Measurements from ENCODE around the gene GJB3. TPM values are rescaled to one million over a fixed set of nuclear protein-coding genes. Genes with fewer than 3 reads are reported as not detected.

Gene GJB3
- total and polyA plus RNA-seq, 9 of the 15 experiments (the other 6 are each of a cell fraction or from before 2014, with no cell fraction given): not detected

- CTCF ChIA-PET (ENCODE audit: low intra/inter-chr PET ratio): interaction anchor here (0.7 to 1.9 kb wide), 4 partner anchors 282 to 1110 kb away, joined by 3 to 12 read pairs (median 4); no protein-coding TSS in a partner anchor
- Histone ChIP-seq H3K9ac (ENCODE audit: insufficient read depth in 1 of 2, low read depth in 2 of 2, low read length in 2 of 2) (no peak overlapping the region), H3K9me3 (replicated peaks; ENCODE audit: control insufficient read depth, insufficient read depth, low read depth, low read length) (no peaks in the 10 kb centered on the region), H4K20me1 (replicated peaks; ENCODE audit: control insufficient read depth, insufficient read depth, low read length) (peaks cover 11% of the 10 kb centered on the region), H3K4me1 (replicated peaks in 1 of 2; ENCODE audit: control insufficient read depth in 2 of 2, insufficient read depth in 2 of 2, low read length in 2 of 2) (no peaks in the 10 kb centered on the region), H2AFZ (ENCODE audit: low read depth, low read length) (no peak overlapping the region), H3K27me3 (ENCODE audit: control insufficient read depth in 2 of 2, insufficient read depth in 2 of 2, low read length in 2 of 2) (peaks cover 8 to 43% of the 10 kb centered on the region in 2 experiments; a peak in 4 of 5 replicates), H3K4me2 (ENCODE audit: insufficient read depth, low read length) (no peak overlapping the region), H3K79me2 (ENCODE audit: control insufficient read depth, insufficient read depth, low read length) (no peaks in the 10 kb centered on the region), H3K9me1 (ENCODE audit: control insufficient read depth, insufficient read depth, low read length) (no peaks in the 10 kb centered on the region), H3K4me3 (no peak overlapping the region), H3K36me3 (ENCODE audit: control insufficient read depth, insufficient read depth, low read length) (no peaks in the 10 kb centered on the region), H3K27ac (ENCODE audit: extremely low read depth, low read depth, low read length) (no peak overlapping the region)
- DNase-seq (ENCODE audit: extremely low read depth in 1 of 4, low spot score in 3 of 4) (peak; percentile 85 to 95 (median 91)), ATAC-seq (peak; percentile 99), FAIRE-seq (peak; percentile 91)
- BruUV-seq (replicated peaks): no TSS peak
- intact Hi-C loops (cut with micrococcal nuclease): loop anchor here (2.0 to 5.0 kb wide), 2 partner anchors 280 to 1110 kb away; no protein-coding TSS in a partner anchor
- in situ Hi-C loops (cut with MboI): loop anchor here (10.0 kb wide), 1 partner anchor 1108 kb away; no protein-coding TSS in a partner anchor
- POLR2A ChIA-PET: interaction anchor here (0.6 to 1.1 kb wide), 4 partner anchors 9 to 827 kb away, joined by 3 read pairs; no protein-coding TSS in a partner anchor
- 1% methylated on average over 16 of the region's 16 CpGs for WGBS (ENCODE audit: insufficient coverage, low coverage, missing lambda C conversion rate)
- TF ChIP-seq, protein P1, sequence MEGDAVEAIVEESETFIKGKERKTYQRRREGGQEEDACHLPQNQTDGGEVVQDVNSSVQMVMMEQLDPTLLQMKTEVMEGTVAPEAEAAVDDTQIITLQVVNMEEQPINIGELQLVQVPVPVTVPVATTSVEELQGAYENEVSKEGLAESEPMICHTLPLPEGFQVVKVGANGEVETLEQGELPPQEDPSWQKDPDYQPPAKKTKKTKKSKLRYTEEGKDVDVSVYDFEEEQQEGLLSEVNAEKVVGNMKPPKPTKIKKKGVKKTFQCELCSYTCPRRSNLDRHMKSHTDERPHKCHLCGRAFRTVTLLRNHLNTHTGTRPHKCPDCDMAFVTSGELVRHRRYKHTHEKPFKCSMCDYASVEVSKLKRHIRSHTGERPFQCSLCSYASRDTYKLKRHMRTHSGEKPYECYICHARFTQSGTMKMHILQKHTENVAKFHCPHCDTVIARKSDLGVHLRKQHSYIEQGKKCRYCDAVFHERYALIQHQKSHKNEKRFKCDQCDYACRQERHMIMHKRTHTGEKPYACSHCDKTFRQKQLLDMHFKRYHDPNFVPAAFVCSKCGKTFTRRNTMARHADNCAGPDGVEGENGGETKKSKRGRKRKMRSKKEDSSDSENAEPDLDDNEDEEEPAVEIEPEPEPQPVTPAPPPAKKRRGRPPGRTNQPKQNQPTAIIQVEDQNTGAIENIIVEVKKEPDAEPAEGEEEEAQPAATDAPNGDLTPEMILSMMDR (IDR thresholded peaks at IDR 0.05 in 2 of 3, conservative IDR thresholded peaks at IDR 0.05 in 1 of 3; ENCODE audit: insufficient read depth in 2 of 3, low read depth in 1 of 3, low read length in 3 of 3): peak; percentile 95 to 96 (median 96)
- no peak for TF ChIP-seq ZNF282 (CRISPR knock-in tag; IDR thresholded peaks at IDR 0.05)
- 0 out of 4 replicates have a peak, but pooled peaks of 1 of the 2 experiments have one; percentile 15 for TF ChIP-seq MAZ (CRISPR knock-in tag; conservative IDR thresholded peaks at IDR 0.05 in 1 of 2, IDR thresholded peaks at IDR 0.05 in 1 of 2)
- no peak for TF ChIP-seq KDM5B (IDR thresholded peaks at IDR 0.05; ENCODE audit: insufficient replicate concordance, low read depth, low read length)
- no peak; the same call in 1 of the 2 replicates for TF ChIP-seq BHLHE40 (IDR thresholded peaks at IDR 0.05; ENCODE audit: low read length)
- peak; percentile 79; the same call in 1 of the 2 replicates for TF ChIP-seq STAG1 (CRISPR knock-in tag; IDR thresholded peaks at IDR 0.05; ENCODE audit: borderline replicate concordance)
- no peak for TF ChIP-seq STAT5B (CRISPR knock-in tag; IDR thresholded peaks at IDR 0.05)
- no peak for TF ChIP-seq RAD51 (IDR thresholded peaks at IDR 0.05; ENCODE audit: borderline replicate concordance, low read depth)
- 0 out of 2 replicates have a peak, but pooled peaks have one; percentile 32 for TF ChIP-seq ZKSCAN1 (IDR thresholded peaks at IDR 0.05; ENCODE audit: low read depth, low read length)
- peak; percentile 87 for TF ChIP-seq SMC3 (conservative IDR thresholded peaks at IDR 0.05; ENCODE audit: insufficient read depth, low read depth, low read length)
- TF ChIP-seq TAF1 (IDR thresholded peaks at IDR 0.05; ENCODE audit: control insufficient read depth, extremely low read depth, insufficient read depth, low read length, severe bottlenecking): no peak
- TF ChIP-seq ZNF780A (CRISPR knock-in tag; IDR thresholded peaks at IDR 0.05): no peak
- peak; percentile 77 for TF ChIP-seq DEAF1 (CRISPR knock-in tag; IDR thresholded peaks at IDR 0.05)
- TF ChIP-seq SAFB (IDR thresholded peaks at IDR 0.05; ENCODE audit: borderline replicate concordance, low read depth, low read length): no peak
Measured at GRCh38 chr1:34742667-34743270, 38.2 kb upstream of the GJB3 start.

Measured in K562 (cell line).